GM18505 (cell line): ENCODE measurements around the gene TTBK2.

Experiments used
- ATAC-seq: cut with Tn5 transposase; IDR thresholded peaks from one replicate; pipeline ENCODE4 v1.9.1; 2021; ENCODE audit not compliant: unreplicated experiment
- POLR2A ChIP-seq: IDR thresholded peaks from 4 replicates; pipeline ENCODE4 v1.6.1; 2011; ENCODE audit warnings: borderline replicate concordance; ENCODE audit not compliant: insufficient read depth, insufficient read length; ENCODE audit errors: extremely low read depth

Gene TTBK2

DNA sequence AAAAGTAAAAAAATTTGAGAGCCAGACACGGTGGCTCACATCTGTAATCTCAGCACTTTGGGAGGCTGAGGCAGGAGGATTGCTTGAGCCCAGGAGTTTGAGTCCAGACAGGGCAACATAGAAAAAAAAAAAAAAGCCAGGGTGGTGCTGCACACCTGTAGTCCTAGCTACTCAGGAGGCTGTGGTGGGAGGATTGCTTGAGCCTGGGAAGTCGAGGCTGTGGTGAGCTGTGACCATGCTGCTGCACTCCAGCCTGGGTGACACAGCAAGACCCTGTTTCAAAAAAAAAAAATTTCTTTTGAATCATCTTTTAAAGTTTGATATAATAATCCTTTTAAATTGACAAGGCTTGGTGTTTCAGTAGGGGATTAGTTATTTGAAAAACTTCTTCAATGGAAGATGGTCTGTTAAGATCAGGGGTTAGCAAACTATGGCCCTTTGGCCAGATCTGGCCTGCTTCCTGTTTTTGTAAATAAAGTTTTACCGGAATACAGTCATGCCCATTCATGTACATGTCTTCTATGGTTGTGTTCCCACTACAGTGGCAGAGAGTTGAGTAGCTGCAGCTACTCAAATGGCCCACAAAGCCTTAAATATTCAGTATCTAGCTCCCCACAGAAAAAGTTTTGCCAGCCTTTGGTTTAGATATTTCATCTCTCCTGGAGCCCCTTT lies 212.6 kb downstream of the TTBK2 start:
- TF ChIP-seq POLR2A: no peak
- ATAC-seq: no peak

DNA sequence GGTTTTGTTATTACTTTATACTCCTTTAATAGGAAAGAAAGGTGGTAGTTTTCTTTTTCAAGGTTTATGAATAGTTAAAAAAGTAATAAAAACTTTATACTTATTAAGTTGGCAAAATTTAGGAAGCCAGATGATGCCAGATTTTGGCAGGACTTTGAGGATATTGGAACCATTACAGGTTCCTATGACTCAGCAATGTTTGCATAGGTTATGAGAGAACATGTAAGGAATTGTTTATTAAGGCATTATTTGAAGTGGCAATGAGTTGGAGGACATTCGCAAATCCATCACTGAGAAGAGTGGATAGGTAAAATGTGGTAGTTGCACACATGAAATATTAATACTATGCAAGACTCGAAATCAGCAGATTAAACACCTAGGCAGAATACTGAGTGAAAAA lies 213.5 kb downstream of the TTBK2 start:
- TF ChIP-seq POLR2A: no peak
- no peak for ATAC-seq

DNA sequence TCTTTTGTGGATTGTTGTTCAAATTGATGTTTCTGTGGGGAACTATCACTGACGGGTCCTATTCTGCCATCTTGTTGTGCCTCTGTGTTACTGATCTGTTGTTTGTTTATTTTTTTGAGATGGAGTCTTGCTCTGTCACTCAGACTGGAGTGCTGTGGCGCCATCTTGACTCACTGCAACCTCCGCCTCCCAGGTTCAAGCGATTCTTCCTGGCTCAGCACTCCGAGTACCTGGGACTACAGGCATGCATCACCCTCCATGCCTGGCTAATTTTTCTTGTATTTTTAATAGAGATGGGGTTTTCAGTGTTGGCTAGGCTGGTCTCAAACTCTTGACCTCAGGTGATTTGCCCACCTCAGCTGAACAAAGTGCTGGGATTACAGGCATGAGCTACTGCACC lies 215.2 kb downstream of the TTBK2 start:
- TF ChIP-seq POLR2A: no peak
- ATAC-seq: no peak

DNA sequence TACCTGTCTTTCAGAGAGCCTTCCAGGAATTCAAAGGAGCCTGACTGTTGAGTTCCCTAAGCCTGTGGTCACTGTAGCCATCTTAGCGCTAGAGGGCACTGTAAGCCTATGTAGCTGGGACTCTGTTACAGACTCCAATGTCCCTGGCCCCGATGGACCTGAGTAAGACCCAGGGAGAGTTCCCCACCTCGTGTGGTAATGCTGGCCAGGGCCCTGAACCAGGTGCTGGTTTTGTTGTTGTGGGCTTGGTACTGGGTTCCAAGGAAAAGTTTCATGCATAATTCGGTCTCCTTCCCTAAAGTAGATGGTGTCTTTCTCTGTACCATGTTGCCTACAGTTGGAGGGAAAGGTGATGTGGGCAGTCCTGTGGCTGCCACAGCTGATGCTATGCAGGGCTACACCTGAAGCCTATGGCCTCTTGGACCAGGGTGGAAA lies 216.1 kb downstream of the TTBK2 start:
- TF ChIP-seq POLR2A: no peak
- ATAC-seq: no peak

DNA sequence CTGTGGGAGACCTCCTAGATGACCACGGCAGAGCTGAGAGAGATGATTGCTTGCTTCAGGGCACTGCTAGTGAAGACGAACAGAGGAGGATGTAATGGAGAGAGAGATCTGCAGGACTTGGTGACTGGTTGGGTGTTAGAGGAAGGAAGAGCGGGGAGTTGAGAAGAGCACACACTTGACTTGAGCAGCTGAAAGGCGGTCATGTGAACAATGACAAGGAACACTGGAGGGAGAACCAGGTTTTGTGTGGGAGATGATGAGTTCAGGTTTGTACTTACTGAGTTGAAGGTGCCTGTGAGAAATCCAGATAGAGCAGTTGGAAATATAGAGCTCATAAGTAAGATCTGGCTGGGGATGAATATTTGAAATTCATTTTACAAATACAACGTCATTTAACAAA lies 224.0 kb downstream of the TTBK2 start:
- no peak for ATAC-seq
- no peak for TF ChIP-seq POLR2A

DNA sequence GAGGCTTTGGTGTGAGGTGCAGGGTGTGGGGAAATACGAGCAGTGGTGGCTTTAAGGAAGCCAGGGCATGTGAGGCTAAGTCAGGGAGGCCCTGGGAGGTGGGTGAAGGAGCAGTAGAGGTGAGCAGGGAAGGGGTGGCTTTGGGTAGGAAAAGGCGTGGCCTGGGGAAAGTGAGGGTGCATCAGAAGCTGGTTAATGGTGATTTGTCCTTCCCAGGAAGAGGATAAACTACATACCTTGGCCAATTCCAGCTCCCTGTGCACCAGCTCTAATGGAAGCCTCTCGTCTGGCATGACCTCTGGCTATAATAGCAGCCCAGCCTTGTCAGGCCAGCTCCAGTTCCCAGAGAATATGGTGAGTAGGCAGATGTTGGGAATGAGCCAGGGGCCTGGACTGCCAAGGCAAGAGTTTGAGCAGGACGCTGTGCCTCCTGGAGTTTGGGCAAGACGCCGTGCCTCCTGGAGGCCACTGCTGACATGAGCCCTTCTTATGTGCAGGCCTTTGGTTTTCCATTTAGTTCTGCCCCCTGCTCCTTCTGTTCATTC lies 225.0 kb downstream of the TTBK2 start:
- no peak for ATAC-seq
- TF ChIP-seq POLR2A: no peak

DNA sequence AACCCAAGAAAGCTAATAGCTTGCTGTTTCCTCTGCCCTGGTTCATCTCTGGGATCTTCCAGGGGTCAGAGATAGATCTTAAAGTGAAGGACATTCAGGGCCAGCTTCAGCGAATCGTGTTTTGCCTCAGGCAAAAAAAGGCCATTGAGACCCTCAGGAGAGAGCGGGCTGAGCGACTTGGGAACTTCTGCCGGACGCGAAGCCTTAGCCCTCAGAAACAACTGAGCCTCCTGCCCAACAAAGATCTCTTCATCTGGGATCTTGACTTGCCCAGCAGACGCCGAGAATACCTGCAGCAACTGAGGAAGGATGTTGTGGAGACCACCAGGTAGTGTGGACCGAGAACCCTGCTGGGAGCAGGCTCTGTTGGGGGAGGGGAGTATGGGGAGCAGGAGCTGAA lies 226.2 kb downstream of the TTBK2 start:
- ATAC-seq: no peak
- TF ChIP-seq POLR2A: no peak

DNA sequence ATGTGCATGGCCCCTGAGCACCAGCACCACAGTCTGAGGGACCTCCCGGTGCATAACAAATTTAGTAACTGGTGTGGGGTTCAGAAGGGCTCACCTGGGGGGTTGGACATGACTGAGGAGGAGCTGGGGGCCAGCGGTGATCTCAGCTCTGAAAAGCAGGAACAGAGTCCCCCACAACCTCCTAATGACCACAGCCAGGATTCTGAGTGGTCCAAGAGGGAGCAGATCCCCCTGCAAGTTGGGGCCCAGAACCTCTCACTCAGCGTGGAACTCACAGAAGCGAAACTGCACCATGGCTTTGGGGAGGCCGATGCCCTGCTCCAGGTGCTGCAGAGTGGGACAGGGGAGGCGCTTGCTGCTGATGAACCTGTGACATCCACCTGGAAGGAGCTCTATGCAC lies 226.6 kb downstream of the TTBK2 start:
- no peak for ATAC-seq
- TF ChIP-seq POLR2A: no peak

DNA sequence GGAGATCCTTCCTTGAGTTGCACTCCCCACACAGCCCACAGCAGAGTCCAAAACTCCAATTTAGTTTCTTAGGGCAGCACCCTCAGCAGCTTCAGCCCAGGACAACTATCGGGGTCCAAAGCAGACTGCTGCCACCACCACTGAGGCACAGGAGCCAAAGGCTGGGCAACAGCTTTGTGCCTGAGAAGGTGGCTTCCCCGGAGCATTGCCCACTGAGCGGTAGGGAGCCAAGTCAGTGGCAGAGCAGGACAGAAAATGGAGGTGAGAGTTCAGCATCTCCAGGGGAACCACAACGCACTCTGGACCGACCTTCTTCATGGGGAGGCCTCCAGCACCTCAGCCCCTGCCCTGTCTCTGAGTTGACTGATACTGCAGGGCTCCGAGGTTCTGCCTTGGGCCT lies 227.1 kb downstream of the TTBK2 start:
- ATAC-seq: no peak
- TF ChIP-seq POLR2A: no peak

DNA sequence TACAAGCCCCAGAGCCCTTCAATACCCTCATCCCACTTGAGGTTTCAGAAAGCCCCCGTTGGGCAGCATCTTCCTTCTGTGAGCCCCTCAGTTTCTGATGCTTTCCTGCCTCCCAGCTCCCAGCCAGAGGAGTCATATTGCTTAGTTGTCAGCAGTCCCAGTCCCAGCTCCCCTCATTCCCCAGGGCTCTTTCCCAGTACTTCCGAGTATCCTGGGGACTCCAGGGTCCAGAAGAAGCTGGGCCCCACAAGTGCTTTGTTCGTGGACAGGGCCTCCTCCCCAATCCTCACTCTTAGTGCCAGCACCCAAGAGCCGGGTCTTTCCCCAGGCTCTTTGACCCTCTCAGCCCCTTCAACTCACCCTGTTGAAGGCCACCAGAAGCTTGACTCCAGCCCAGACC lies 227.6 kb downstream of the TTBK2 start:
- no peak for ATAC-seq

DNA sequence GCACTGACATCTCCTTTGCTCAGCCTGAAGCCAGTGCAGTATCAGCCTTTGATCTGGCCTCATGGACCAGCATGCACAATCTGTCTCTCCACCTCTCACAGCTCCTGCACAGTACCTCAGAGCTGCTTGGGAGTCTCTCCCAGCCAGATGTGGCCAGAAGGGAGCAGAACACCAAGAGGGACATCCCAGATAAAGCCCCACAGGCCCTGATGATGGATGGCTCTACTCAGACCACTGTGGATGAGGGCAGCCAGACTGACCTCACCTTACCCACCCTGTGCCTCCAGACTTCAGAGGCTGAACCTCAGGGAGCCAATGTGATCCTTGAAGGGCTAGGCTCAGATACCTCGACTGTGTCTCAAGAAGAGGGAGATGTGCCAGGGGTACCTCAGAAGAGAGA lies 228.0 kb downstream of the TTBK2 start:
- TF ChIP-seq POLR2A: no peak
- ATAC-seq: no peak

More for the DNA sequence above, 227.6 kb downstream of the TTBK2 start:
- no peak for TF ChIP-seq POLR2A

DNA sequence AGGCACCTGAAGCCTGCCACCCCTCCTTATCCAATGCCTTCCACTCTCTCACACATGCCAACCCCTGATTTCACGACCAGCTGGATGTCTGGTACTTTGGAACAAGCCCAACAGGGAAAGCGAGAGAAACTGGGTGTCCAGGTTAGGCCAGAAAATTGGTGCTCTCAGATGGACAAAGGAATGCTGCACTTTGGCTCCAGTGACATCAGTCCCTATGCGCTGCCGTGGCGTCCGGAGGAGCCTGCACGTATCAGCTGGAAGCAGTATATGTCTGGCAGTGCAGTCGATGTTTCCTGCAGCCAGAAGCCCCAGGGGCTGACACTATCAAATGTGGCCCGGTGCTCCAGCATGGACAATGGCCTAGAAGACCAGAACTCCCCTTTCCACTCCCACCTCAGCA lies 228.8 kb downstream of the TTBK2 start:
- no peak for ATAC-seq
- no peak for TF ChIP-seq POLR2A

DNA sequence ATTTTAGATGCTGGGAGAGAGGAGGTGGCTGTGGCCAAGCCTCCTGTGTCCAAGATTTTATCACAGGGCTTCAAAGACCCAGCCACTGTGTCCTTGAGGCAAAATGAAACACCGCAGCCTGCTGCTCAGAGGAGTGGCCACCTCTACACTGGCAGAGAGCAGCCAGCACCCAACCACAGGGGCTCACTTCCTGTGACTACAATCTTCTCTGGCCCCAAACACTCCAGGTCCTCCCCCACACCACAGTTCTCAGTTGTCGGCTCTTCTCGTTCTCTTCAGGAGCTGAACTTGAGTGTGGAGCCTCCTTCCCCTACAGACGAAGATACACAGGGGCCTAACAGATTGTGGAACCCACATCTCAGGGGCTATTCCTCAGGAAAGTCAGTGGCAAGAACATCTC lies 229.3 kb downstream of the TTBK2 start:
- no peak for ATAC-seq
- TF ChIP-seq POLR2A: no peak
